Eye (tissue), 1 donor: Measurements from ENCODE around the gene KDELR1.

ENCODE experiments used
- DNase-seq: peaks from one replicate; pipeline ENCODE4 v3.0.0-alpha.2; 2015

KDELR1 gene

DNA sequence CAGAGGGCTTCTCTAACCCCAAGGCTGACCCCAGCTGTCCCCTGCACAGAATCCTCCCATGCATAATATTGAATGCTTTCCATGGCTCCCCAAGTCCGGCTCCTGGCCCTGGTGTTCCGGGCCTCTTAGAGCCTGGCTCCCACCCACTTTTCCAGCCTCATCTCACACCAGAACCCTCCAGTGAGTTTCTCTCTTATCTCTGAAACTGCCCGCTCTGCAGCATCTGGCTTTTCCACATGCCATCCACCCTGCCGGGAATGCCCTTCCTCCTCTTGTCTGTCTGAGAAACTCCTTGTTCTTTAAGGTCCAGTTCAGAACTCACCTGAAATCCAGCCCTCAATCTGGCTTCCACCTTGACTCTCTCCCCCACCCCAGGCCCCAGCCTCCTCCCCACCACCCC lies 20.4 kb downstream of the KDELR1 start:
- peak; percentile 27 for DNase-seq

DNA sequence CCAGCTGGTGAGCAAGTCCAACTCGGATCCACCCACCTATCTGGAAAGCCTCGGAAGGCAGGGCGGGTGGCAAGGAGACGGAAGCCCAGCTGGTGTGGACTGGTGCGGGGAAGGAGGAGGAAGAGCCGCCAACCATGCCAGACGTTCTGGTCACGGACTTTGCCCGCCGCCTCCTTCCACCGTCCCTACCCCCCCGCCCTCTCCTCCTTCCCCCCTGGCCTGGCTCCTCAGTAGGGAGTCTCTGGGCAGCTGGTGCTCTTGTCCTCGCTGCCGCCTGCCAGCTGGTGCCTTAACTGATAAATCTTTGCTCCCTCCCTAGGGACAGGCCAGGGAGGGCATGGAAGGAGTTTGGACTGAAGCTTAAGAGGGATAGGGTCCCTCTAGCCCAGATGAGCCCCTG lies 22.4 kb downstream of the KDELR1 start:
- peak; percentile 73 for DNase-seq

DNA sequence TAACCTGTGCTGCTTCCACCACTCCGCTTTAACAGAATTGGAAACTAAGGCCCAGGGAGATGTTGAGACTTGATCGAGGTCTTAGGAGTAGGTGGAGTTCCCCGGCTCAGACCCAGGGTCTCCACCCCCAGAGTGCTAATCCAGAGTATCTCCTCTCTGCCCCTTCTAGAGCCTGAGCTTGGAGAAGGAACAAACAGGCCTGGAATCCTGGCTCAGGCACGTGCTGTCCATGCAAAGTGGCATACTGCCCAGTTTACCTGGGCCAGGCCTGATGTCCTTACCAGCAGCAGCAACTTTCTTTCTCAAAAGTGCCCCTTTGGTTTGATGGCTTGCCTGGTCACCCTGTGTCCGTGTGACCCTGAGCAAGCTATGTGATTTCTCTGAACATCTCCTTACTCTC lies 23.5 kb downstream of the KDELR1 start:
- no peak for DNase-seq

- DNase-seq, result no peak
Measured at GRCh38 chr19:48365602-48366001, 25.7 kb downstream of the KDELR1 start.

GRCh38 chr19:48364598-48365348 lies 26.6 kb downstream of the KDELR1 start:
- DNase-seq, result no peak

GRCh38 chr19:48363810-48364597 lies 27.3 kb downstream of the KDELR1 start, which contains the start of the genes SYNGR4 and TMEM143:
SYNGR4 (plus strand) TSS chr19:48364367; CDS start chr19:48365843, 1,476 bp downstream.
TMEM143 (minus strand) TSS chr19:48363940; CDS start chr19:48363920, 20 bp downstream.
- peak; percentile 100 for DNase-seq

GRCh38 chr19:48363500-48363809 lies 27.9 kb downstream of the KDELR1 start:
- no peak for DNase-seq

DNA sequence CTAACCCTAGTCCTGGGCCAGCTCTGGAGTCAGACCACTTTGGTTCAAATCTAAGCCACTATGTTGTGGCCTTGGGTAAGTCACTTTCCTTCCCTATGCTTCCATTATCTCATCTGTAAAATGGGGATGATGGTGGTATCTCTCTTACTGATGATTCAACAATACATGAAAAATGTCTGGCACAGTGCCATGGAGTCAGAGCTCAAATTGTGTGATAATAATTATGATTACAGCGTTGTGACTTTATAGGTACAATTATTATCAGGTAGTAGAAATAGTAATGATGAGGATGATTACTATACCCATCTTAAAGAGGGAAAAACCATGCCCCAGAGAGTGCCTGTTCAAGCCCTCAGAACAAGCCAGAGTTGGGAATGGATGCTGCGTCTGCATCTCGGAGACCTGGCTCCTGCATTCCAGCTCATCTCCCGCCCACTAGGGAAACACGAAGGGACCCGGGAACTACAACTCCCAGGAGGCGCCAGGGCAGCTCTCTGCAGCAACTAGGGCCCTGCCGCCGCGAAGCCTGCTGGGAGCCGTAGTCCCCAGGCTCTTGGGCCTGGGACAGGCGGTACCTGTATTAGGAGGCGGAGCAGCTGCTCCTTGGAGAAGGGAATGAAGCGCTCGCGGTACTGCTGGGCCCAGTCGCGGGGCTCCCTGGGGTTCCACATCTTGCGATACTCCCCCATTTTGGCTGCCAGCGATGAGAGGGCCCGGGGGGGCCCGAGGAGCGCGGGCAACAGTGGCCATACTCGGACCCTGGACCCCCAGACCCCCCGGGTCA lies 28.4 kb downstream of the KDELR1 start:
- peak; percentile 97 for DNase-seq

DNA sequence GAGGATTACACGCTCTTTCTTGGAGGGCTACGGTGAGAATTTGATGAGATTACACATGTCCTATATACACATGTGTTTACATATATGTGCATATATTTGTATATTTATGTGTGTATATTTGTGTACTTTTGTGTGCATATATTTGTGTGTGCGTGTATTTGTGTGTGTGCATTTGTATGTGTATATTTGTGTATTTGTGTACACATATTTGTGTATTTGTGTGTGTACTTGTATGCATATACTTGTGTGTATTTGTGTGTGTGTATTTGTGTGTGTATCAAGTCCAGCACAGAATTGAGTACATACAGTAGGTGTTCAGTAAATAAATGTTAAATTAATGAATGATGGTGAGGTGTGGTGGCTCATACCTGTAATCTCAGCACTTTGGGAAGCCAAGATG lies 29.4 kb downstream of the KDELR1 start:
- DNase-seq, result no peak

DNA sequence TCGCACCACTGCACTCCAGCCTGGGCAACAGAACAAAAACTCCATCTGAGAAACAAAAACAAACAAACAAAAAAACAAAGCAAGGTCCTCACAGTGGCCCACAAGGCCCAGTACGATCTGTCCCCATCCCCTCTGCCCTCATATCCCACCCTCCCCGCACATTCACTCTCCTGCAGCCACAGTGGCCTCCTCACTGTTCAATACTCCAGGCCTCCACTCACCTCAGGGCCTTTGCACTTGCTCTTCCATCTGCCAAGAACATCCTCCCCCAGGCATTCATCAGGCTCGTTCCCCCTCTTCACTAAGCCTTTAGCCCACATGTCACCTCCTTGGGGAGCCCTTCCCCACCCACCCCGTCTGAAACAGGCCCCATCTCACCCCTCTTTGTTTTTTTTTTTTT lies 32.2 kb downstream of the KDELR1 start:
- no peak for DNase-seq

DNA sequence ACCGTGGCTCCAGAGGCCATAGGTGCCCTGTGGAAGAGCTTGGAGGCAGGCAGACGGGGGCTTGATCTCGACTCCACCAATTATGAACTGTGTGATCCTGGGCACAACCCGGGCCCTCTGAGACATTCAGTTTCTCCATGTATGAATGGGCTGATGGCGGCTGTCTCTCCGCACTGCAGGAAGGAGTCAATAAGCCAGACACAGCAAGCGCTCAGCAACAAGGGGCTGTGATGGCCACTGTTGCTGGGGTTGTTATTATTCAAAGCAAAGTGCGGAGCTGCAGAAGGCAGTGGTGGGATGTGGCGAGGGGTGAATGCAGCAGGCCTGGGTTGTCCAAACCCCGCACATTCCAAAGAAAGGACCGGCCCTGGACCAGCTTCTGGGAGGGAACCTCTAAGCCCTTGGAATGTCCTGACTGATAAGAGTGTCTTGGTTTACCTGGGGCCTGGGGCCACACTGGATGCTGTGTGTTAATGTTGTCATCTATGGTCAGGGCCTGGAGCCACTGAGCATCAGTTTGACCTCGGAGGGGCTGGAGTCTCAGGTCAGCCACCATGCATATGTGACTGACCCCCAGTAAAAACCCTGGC lies 35.9 kb downstream of the KDELR1 start:
- no peak for DNase-seq

DNA sequence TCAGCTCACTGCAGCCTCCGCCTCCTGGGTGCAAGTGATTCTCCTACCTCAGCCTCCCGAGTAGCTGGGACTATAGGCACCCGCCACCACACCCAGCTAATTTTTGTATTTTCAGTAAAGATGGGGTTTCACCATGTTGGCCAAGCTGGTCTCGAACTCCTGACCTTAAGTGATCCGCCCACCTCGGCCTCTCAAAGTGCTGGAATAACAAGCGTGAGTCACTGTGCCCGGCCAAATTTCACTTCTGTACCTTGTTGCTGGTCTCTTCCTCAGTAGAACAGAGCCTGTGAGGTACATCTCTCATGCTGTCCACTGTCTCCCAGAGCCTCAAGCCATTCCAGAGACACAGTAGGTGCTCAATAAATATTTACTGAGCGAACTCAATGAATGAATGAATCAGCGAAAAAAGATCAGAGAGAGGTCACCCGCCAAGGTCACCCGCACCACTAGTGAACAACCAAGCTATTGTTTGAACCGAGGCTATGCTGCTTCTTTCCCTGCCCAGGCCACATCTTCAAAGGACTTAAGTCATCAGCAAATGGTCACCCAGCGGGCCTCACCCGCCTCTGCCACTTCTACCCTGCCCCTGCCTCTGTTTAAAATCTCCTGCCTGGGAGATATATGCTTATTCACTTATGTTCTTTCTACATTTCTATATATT lies 36.9 kb downstream of the KDELR1 start:
- peak; percentile 54 for DNase-seq

DNA sequence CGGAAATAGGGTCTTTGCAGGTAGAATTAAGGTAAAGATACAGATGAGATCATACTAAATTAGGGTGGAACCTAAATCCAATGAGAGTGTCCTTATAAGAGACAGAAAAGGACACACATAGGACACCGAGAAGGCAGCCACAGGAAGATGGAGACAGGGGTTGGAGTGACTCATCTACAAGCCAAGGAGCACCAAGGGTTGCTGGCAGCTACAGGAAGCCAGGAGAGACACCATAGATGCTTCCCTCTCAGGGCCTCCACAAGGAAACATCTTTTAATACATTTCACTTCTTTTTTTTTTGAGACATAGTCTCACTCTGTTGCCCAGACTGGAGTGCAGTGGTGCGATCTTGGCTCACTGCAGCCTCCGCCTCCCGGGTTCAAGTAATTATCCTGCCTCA lies 37.7 kb downstream of the KDELR1 start:
- no peak for DNase-seq

DNA sequence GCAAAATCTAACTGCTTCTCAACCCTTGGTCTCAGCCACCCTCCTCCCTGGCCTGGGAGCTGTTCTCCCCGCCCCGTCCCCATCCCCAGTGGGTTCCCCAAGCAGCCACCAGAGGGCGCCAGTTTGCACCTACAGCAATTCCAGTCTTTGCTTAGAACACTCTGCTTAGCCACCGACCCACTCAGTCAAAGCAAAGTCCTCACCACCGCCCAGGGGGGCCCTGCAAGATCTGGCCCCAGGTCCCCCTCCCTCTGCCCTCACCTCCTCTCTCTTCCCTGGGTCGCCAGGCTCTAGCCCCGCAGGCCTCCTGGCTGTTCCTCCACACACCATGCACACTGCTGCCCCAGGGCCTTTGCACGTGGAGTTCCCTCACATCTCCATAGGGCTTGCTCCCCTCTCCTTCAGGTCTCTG lies 40.0 kb downstream of the KDELR1 start:
- peak; percentile 80 for DNase-seq

DNA sequence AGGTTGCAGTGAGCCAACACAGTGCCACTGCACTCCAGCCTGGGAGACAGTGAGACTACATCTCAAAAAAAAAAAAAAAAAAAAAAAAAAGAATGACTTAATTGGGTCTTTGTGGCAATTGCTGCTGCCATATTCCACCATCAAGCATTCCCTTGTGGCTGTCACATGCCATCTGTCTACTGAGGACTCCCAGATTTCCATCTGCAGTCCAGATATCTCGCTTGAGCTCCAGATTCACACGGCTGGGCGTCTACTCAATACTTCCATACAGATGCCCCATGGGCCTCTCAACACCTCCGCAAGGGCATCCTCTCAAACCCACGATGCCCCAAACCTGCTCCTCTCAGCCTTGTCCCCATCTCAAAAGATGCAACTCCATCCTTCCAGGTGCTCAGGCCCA lies 40.5 kb downstream of the KDELR1 start:
- no peak for DNase-seq

- DNase-seq, result no peak
Measured at GRCh38 chr19:48348737-48349136, 42.6 kb downstream of the KDELR1 start.

DNA sequence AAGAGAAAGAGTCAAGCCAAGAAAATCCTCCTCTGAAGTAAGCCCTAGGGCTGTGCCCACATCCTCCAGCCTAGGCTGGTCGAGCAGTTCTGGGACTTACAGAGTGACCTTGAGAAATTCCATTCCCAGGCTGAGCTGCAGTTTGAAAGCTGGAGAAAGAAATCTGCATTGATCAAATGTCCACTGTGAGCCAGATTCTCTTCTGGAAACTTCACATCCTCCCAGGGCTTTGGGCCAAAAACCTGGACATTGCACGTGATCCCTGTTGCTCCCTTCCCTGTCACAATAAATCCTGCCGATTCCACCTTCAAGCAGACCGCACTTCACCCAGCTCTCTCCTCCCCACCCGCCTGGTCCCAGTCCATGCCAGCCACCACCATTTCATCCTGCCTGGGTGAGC lies 43.3 kb downstream of the KDELR1 start:
- no peak for DNase-seq

DNA sequence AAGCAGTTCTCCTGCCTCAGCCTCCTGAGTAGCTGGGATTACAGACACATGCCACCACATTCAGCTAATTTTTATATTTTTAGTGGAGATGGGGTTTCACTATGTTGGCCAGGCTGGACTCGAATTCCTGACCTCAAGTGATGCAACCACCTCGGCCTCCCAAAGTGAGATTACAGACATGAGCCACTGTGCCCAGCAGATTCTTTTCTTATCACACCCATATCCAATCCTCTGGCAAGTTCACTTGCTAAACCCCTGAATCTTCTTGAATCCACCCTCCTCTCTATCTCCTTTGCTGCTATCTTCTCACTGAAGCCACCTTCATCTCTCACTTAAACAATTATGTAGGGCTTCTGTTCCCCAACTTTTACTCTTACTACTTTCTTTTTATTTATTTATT lies 45.2 kb downstream of the KDELR1 start:
- no peak for DNase-seq

GRCh38 chr19:48344892-48345291 lies 46.5 kb downstream of the KDELR1 start:
- no peak for DNase-seq

- DNase-seq, result no peak
Measured at GRCh38 chr19:48342841-48343540, 48.4 kb downstream of the KDELR1 start.

DNA sequence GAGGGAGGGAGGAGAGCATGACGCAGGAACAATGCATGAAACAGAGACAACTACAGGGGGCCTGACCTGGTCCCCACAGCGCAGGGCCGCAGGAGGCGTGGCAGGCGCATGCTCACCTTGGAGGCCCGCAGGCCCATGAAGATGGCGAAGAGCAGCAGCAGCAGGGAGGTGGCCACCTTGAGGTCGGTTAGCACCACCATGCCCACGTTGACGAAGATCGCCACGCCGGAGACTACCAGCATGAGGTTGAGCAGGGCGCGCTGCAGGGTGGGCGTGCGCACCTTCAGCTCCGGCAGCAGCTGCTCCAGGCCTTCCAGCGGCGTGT lies 49.0 kb downstream of the KDELR1 start:
- no peak for DNase-seq
